Endothelial cell of umbilical vein (primary cell): ENCODE data around the gene CHMP5.

Source experiments
- CTCF ChIP-seq, 2 donors: IDR thresholded peaks; 1 replicate in 1 of 2; 2 replicates in 1 of 2; pipeline ENCODE4 v1.5.1; 2011; ENCODE audit warnings: low read length in 2 of 2, mild to moderate bottlenecking in 2 of 2, moderate library complexity in 2 of 2, control low read depth in 1 of 2, inconsistent platforms in 1 of 2, low read depth in 1 of 2; ENCODE audit not compliant: insufficient read depth in 1 of 2; ENCODE audit errors: extremely low read depth in 1 of 2
- EZH2 ChIP-seq: IDR thresholded peaks from 2 replicates; pipeline ENCODE4 v1.6.1; 2012; ENCODE audit warnings: borderline replicate concordance, low read depth, mild to moderate bottlenecking, moderate library complexity, low read length, inconsistent platforms; ENCODE audit not compliant: severe bottlenecking
- MYC ChIP-seq: IDR thresholded peaks from one replicate; pipeline ENCODE4 v1.6.1; 2011; ENCODE audit warnings: mild to moderate bottlenecking, low read depth, low read length
- POLR2A ChIP-seq: IDR thresholded peaks from 2 replicates; pipeline ENCODE4 v1.6.1; 2012; ENCODE audit warnings: low read depth, mild to moderate bottlenecking, control low read depth, low read length
- POLR2AphosphoS5 ChIP-seq: IDR thresholded peaks from 2 replicates; pipeline ENCODE4 v1.6.1; 2012; ENCODE audit warnings: low read depth, mild to moderate bottlenecking, control low read depth, low read length, moderate library complexity; ENCODE audit not compliant: insufficient read depth

GRCh38 chr9:33250458-33250995, 14.3 kb upstream of the CHMP5 start:
- no peak for TF ChIP-seq POLR2AphosphoS5
- no peak for TF ChIP-seq CTCF (IDR thresholded peaks at IDR 0.05; ENCODE audit: extremely low read depth in 1 of 2, insufficient read depth in 1 of 2, low read depth in 1 of 2, low read length in 2 of 2)
- TF ChIP-seq MYC, result no peak
- TF ChIP-seq EZH2, result no peak
- no peak for TF ChIP-seq POLR2A
